Heart right ventricle (tissue), 16 donors: ENCODE measurements around the gene MLX. TPM values are rescaled to one million over a fixed set of nuclear protein-coding genes. Genes with fewer than 3 reads are reported as not detected.
"Not testable (repeated sequence)": the region's sequence is repeated elsewhere in the genome, so short reads cannot be mapped to it uniquely, and the experiment has no call there.

ENCODE experiments used
- ATAC-seq, 8 donors: fragments of 200-7000 bp; cut with Tn5 transposase; one replicate each; pipeline ENCODE4 v1.9.1; 2020; ENCODE audit warnings: mild to moderate bottlenecking in 8 of 8, moderate library complexity in 8 of 8, moderate number of reproducible peaks in 1 of 8
- DNase-seq, 2 donors: peaks; one replicate each; pipeline ENCODE4 v3.0.0-alpha.2; 2020
- H3K27ac ChIP-seq, 10 donors: fragments of 200-600 bp; sonication (generic) in 2 of 10; one replicate each; pipeline versions ENCODE4 v1.5.0 to v1.8.0; 2020 to 2022; ENCODE audit warnings: mild to moderate bottlenecking in 3 of 10
- H3K27me3 ChIP-seq, 7 donors: fragments of 200-600 bp; one replicate each; pipeline ENCODE4 v1.8.0; 2021 to 2022; ENCODE audit warnings: mild to moderate bottlenecking in 2 of 7
- H3K36me3 ChIP-seq, 9 donors: fragments of 200-600 bp; sonication (generic) in 1 of 9; one replicate each; pipeline versions ENCODE4 v1.5.0 to v1.8.0; 2020 to 2022; ENCODE audit warnings: mild to moderate bottlenecking in 2 of 9
- H3K4me1 ChIP-seq, 9 donors: fragments of 200-600 bp; sonication (generic) in 1 of 9; one replicate each; pipeline versions ENCODE4 v1.5.0 to v1.8.0; 2020 to 2022; ENCODE audit warnings: mild to moderate bottlenecking in 4 of 9
- H3K4me3 ChIP-seq, 10 donors: fragments of 200-600 bp; sonication (generic) in 2 of 10; one replicate each; pipeline versions ENCODE4 v1.5.0 to v1.8.0; 2020 to 2022; ENCODE audit warnings: mild to moderate bottlenecking in 7 of 10, moderate library complexity in 2 of 10
- H3K9me3 ChIP-seq, 11 donors: fragments of 200-600 bp in 10 of 11; sonication (generic) in 2 of 11; one replicate each; pipeline versions ENCODE4 v1.5.0 to v1.8.0; 2013 to 2022; ENCODE audit warnings: mild to moderate bottlenecking in 2 of 11, control low read depth in 1 of 11, moderate library complexity in 1 of 11
- CTCF ChIP-seq, 9 donors: fragments of 200-600 bp; sonication (generic) in 2 of 9; IDR thresholded peaks; one replicate each; pipeline versions ENCODE4 v1.5.0 to v1.8.0; 2021 to 2022; ENCODE audit warnings: antibody characterized with exemption in 9 of 9, mild to moderate bottlenecking in 5 of 9, moderate library complexity in 1 of 9
- WGBS, 2 donors: extraction: QIAGEN DNeasy Blood & Tissue Kit; methylation state at CpG; one replicate each; pipeline ENCODE4 v1.1.7; 2013; ENCODE audit warnings: inconsistent platforms in 1 of 2; 5-methylcytosine and 5-hydroxymethylcytosine counted together
- intact Hi-C, 10 donors: fragments of 100-400 bp; cut with DNase I; formaldehyde crosslinking; loops; one replicate each; pipeline versions ENCODE4 v1.11.1 to v1.14.2; 2022
- polyA plus RNA-seq, 2 donors: library from polyadenylated mRNA; stranded (reverse); fragments of 200-250 nt; gene quantifications; one replicate each; pipeline ENCODE4 v1.2.3, GENCODE V29; 2013
- total RNA-seq, 10 donors: library from RNA; stranded (reverse); fragmentation: NEBNext Ultra II Directional in 3 of 10; extraction: Animal tissue kit (Norgen Biotek cat#: 25700) in 3 of 10; gene quantifications; one replicate each; pipeline versions ENCODE4 v1.2.1 to v1.2.4, GENCODE V29; 2021 to 2023
- donor health status: Arrhythmogenic right ventricular cardiomyopathy.
- donor health status: ischemic (EF 13 %, LVEDD 7.1; RV severe dilation, severe dysfunction).
- donor health status: healthy with polysubstance abuse.
- donor health status: DM: no; HTN: yes; CAD: no.
- donor health status: DM: no; HTN: no; CAD: no.
- donor health status: ischemic (EF 25% LVEDD 6.9; RV normal size, moderate dysfunction).
- donor health status: ischemic (EF 25% LVEDD 5.7; RV mildly dilated, moderate dysfunction).
- donor health status: healthy.
- donor health status: DM: yes; HTN: yes; CAD: no.
- donor health status: Ischemic cardiomyopathy.
- donor health status: ischemic (EF 35%, LVEDD 5.7; RV mildly dilated, moderate dysfunction).
- donor health status: nonischemic (EF 11% LVEDD 7.7; RV severe dilation, severe dysfunction).
- donor health status: DM: yes; HTN: yes; CAD: no.
- donor health status: PGD.
- donor health status: ischemic (EF 29% LVEDD 5.4; RV normal size, mild dysfunction).
- donor health status: nonischemic (EF 23%, LVEDD 6.1; RV moderate dilation, normal function).

Gene MLX
- total and polyA plus RNA-seq, 12 donors: 45.7 to 87.2 (median 56.9) TPM

DNA sequence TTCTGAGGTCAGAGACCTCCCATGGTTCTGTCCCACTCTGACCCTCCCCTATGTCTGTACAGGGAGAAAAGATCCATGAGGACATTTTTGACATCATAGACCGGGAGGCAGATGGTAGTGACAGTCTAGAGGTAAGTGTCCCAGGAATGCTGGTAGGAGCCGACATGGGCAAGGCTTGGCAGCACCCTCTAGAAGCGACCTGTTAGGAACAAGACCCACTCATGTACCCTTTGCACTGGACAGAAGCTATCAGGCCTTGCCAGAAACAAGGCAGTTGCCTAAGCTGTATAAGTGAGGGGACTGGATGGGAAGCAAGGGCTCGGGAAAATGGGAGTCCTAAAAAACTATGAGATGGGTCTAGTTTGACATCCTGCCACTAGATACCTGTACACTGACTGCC lies 45.1 kb downstream of the MLX start:
- WGBS, 2 donors: 96 to 99% methylated on average over 4 of the region's 4 CpGs
- intact Hi-C loops: loop anchor here in 3 of 10 donors (10.0 kb wide), 2 partner anchors 53 to 73 kb away; partner anchors contain the start of genes CCR10 (in 1 of the 3) and CNTNAP1 (in 1 of the 3)
- no peak for TF ChIP-seq CTCF (IDR thresholded peaks at IDR 0.05)
- Histone ChIP-seq H3K9me3 (no peaks in the 10 kb centered on the region), H3K4me1 (peaks cover 6 to 31% (median 23%) of the 10 kb centered on the region in 9 donors), H3K27ac (no peak overlapping the region), H3K36me3 (peaks cover 0 to 55% (median 27%) of the 10 kb centered on the region in 9 donors), H3K4me3 (no peak overlapping the region), H3K27me3 (no peaks in the 10 kb centered on the region)
- ATAC-seq (no peak), DNase-seq (no peak)

DNA sequence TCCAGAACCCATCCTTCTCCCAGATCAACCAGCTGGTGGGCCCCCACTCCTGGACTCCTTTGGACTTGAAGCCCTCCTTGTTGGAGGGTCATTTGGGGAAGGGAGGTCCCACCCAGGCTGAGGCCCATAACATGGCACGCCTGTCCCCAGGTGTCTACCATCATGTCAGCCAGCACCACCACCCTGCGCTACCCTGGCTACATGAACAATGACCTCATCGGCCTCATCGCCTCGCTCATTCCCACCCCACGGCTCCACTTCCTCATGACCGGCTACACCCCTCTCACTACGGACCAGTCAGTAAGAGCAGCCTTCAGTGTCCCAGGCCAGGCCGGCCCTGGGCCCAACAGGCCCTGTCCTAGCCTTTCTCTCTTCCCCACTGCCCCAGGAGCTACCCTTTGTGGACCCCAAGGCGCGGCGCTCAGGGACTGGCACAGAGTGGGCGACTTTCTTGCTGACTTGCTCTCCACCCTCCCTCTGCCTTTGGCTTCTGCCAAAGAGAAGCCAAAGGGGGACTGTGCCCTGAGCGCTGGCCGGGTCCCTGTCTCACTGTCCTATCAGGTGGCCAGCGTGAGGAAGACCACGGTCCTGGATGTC lies 46.9 kb downstream of the MLX start:
- Histone ChIP-seq H3K4me3 (no peak overlapping the region), H3K9me3 (no peaks in the 10 kb centered on the region), H3K27ac (no peak overlapping the region), H3K36me3 (peaks cover 0 to 55% (median 27%) of the 10 kb centered on the region in 9 donors), H3K27me3 (no peaks in the 10 kb centered on the region), H3K4me1 (peaks cover 3 to 26% (median 20%) of the 10 kb centered on the region in 9 donors)
- TF ChIP-seq CTCF (IDR thresholded peaks at IDR 0.05): no peak
- 93 to 96% methylated on average over 17 of the region's 17 CpGs for WGBS, 2 donors
- intact Hi-C loops: loop anchor here in 3 of 10 donors (10.0 kb wide), 2 partner anchors 51 to 71 kb away; partner anchors contain the start of genes CCR10 (in 1 of the 3) and CNTNAP1 (in 1 of the 3)
- ATAC-seq (no peak), DNase-seq (no peak)

GRCh38 chr17:42617956-42618431 lies 51.1 kb downstream of the MLX start:
- Histone ChIP-seq H3K27me3 (no peaks in the 10 kb centered on the region), H3K9me3 (no peaks in the 10 kb centered on the region), H3K4me3 (peak overlapping the region in 3 of 10 donors; percentile 1 to 26 (median 15)), H3K36me3 (peaks cover 0 to 33% (median 27%) of the 10 kb centered on the region in 9 donors), H3K27ac (peak overlapping the region; percentile 12 to 83 (median 73)), H3K4me1 (peaks cover 0 to 22% (median 16%) of the 10 kb centered on the region in 9 donors)
- peak in 7 of 8 donors; percentile 3 to 61 (median 21) for ATAC-seq
- 30 to 47% methylated on average over 4 of the region's 4 CpGs for WGBS, 2 donors
- no peak for DNase-seq
- no peak for TF ChIP-seq CTCF (IDR thresholded peaks at IDR 0.05)
- intact Hi-C loops: loop anchor here in 6 of 10 donors (5.0 to 10.0 kb wide), 4 partner anchors 39 to 67 kb away; partner anchors contain the start of genes TUBG2 (in 2 of the 6), CCR10 (in 1 of the 6), CNTNAP1 (in 1 of the 6) and PLEKHH3 (in 1 of the 6)

GRCh38 chr17:42618442-42619150 lies 51.7 kb downstream of the MLX start:
- Histone ChIP-seq H3K4me3 (peak overlapping the region in 3 of 10 donors; percentile 1 to 26 (median 15)), H3K36me3 (peaks cover 0 to 27% (median 22%) of the 10 kb centered on the region in 9 donors), H3K4me1 (peaks cover 0 to 22% (median 16%) of the 10 kb centered on the region in 9 donors), H3K27ac (peak overlapping the region; percentile 12 to 83 (median 73)), H3K27me3 (no peaks in the 10 kb centered on the region), H3K9me3 (no peaks in the 10 kb centered on the region)
- 21 to 22% methylated on average over 9 of the region's 9 CpGs for WGBS, 2 donors
- DNase-seq (peak; percentile 48 to 70), ATAC-seq (peak; percentile 87 to 98 (median 94))
- intact Hi-C loops: loop anchor here in 6 of 10 donors (5.0 to 10.0 kb wide), 4 partner anchors 39 to 66 kb away; partner anchors contain the start of genes TUBG2 (in 2 of the 6), CCR10 (in 1 of the 6), CNTNAP1 (in 1 of the 6) and PLEKHH3 (in 1 of the 6)
- peak in 7 of 9 donors; percentile 23 to 58 (median 34) for TF ChIP-seq CTCF (IDR thresholded peaks at IDR 0.05)

GRCh38 chr17:42621987-42622386 lies 55.1 kb downstream of the MLX start:
- H3K36me3 ChIP-seq, H3K27me3 ChIP-seq, intact Hi-C loops, ATAC-seq, H3K27ac ChIP-seq, DNase-seq, H3K9me3 ChIP-seq, H3K4me3 ChIP-seq: not testable (repeated sequence)
- 91 to 93% methylated on average over 3 of the region's 3 CpGs for WGBS, 2 donors
- H3K4me1 ChIP-seq: peaks cover 0 to 22% (median 16%) of the 10 kb centered on the region in 9 donors
